ENCODE results near the gene TOGARAM1.

TOGARAM1 gene, protein sequence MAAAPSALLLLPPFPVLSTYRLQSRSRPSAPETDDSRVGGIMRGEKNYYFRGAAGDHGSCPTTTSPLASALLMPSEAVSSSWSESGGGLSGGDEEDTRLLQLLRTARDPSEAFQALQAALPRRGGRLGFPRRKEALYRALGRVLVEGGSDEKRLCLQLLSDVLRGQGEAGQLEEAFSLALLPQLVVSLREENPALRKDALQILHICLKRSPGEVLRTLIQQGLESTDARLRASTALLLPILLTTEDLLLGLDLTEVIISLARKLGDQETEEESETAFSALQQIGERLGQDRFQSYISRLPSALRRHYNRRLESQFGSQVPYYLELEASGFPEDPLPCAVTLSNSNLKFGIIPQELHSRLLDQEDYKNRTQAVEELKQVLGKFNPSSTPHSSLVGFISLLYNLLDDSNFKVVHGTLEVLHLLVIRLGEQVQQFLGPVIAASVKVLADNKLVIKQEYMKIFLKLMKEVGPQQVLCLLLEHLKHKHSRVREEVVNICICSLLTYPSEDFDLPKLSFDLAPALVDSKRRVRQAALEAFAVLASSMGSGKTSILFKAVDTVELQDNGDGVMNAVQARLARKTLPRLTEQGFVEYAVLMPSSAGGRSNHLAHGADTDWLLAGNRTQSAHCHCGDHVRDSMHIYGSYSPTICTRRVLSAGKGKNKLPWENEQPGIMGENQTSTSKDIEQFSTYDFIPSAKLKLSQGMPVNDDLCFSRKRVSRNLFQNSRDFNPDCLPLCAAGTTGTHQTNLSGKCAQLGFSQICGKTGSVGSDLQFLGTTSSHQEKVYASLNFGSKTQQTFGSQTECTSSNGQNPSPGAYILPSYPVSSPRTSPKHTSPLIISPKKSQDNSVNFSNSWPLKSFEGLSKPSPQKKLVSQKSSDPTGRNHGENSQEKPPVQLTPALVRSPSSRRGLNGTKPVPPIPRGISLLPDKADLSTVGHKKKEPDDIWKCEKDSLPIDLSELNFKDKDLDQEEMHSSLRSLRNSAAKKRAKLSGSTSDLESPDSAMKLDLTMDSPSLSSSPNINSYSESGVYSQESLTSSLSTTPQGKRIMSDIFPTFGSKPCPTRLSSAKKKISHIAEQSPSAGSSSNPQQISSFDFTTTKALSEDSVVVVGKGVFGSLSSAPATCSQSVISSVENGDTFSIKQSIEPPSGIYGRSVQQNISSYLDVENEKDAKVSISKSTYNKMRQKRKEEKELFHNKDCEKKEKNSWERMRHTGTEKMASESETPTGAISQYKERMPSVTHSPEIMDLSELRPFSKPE (N-terminal part only)

DNA sequence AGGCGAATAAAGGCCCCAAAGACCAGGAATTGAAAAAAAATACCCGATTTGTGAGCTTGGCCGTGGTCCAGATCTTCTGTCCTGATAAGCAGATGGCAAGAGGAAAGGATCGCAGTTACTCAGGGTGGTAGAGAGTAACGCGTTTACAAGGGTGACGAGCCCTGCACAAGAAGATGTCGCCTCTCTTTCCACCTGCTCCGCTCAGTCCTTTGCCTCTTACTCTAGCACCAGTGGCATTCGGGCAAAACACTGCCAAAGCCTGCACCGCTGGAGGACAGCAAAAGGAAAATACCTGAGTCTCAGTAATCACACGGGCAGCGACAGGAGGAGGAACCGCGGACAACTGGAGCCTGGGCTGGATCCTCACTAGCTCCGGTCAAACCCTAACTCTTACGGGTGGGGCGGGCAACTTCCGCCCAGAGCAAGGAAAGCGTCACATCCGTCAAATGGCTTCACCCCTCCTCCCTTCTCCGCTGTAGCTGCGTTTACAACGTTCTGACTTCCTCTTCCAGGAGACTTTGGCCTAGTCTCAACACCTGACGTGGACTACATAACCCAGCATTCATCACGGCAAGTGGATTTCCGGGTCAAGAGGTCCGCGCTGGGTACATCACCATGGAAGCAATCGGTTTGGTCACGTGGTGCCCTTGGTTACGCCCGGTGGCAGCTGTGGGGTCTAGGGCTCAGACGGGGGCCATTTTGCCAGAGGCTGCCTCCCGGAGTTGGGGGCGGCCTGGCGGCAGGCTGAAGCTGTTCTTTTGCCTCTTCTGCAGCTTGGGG is at the start of gene TOGARAM1, which contains the start of gene KLHL28:
TOGARAM1 (plus strand) TSS at position 637 of the 780 bp plus-strand sequence. CDS start 232 bp downstream, outside the sequence.
KLHL28 (minus strand) TSS at position 394 of the 780 bp plus-strand sequence. CDS start 16,019 bp downstream, outside the sequence.
- DNase-seq (ENCODE audit: low spot score): peak; percentile 93

DNA sequence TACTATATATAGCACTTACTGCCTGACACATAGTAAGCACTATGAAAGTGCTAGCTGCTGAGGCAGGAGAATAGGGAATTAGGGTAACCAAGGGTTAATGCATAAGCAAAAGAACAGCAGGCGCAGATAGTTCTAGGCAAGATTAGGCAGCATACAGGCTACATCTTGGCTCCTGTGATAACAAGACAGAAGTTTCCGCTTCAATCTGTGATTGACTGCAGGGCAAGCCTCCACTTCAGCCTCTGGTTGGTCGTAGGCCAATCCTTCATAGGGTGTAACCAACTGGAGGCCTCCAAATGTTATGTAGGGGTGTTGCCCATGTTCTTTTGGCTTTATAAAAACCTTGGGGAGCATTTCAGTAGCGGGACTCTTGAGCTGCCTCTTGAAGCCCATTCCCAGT is 47.1 kb upstream of the TOGARAM1 start:
- peak; percentile 36 for DNase-seq (ENCODE audit: low spot score)

DNA sequence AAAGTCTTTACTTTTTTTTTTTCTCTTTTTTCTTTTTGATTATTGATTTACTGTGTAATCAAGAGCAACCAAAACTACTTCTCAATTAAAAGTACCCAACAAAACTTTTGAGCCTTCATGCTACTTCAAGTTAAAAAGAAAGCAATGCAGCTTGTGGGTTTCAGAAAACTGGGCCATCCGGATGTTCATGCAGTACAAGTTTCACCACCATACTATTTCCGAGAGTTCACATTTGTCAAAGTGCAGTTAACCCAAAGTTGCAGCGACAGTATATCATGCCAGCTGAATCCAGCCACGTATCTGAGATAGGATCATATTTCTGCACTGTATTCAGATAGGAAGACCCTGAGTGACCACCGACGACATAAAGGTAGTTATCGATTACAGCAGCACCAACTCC is 33.2 kb upstream of the TOGARAM1 start:
- no peak for DNase-seq (ENCODE audit: low spot score)

DNA sequence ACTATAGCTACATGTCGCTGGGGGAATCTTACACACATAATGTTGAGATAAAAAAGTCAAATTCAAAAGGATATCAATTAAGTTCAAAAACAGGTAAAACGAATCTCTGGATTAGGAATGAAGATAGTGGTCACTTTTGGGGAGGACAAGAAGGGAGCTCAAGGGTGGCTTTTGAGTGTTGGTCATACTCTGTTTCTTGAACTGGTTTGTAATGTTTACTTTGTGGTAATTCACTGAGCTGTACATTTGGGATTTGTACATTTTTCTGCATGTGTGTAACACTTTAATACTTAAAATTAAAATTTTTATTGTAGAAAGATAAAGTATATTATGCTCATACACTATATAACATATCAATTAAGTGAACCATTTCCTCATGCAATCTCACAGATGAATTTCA is 26.8 kb upstream of the TOGARAM1 start:
- no peak for DNase-seq (ENCODE audit: low spot score)

DNA sequence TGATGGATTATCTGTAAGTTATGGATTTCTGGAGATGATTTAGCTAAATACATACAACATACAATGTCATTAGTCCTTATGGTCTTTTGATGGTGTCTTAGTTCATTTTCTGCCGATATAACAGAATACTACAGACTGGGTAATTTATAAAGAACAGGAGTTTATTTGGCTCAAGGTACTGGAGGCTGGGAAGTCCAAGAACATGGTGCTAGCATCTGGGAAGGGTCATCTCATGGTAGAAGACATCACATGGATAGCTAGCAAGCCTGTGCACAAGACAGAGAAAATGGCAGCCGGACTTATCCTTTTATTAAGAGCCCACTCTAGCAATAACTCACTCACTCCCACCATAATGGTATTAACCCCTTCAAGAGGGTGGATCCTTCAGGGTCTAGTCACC is 24.4 kb upstream of the TOGARAM1 start:
- no peak for DNase-seq (ENCODE audit: low spot score)

DNA sequence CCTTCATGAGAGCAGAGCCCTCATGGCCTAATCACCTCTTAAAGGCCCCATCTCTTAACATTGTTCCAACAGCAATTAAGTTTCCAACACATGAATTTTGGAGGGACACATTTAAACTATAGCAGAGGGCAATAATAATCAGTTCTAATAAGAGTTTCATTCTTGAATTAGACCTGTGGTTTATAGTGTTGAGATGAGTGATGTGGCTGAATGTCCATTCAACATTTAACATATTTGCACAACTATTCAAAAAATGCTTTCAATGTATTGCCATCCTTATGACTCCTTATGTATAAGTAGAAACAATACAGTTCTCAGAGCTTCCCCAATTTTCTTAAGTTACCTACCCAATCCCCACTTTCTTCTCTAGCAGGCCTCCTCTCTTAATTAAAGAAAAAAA is 21.8 kb upstream of the TOGARAM1 start:
- no peak for DNase-seq (ENCODE audit: low spot score)

DNA sequence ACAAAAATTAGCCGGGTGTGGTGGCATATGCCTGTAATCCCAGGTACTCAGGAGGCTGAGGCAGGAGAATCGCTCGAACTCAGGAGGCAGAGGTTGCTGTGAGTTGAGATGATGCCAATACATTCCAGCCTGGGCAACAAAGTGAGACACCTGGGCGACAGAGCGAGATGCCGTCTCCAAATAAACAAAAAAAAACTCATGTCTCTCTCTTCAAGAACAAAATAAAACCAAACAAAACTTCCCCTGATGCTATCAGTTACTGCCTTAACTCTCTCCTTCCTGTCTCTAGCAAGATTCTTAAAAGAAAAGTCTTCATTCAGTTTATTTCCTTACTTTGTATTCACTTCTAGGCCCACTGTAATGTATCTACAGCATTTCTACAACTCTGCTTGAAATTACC is 21.0 kb upstream of the TOGARAM1 start:
- no peak for DNase-seq (ENCODE audit: low spot score)

DNA sequence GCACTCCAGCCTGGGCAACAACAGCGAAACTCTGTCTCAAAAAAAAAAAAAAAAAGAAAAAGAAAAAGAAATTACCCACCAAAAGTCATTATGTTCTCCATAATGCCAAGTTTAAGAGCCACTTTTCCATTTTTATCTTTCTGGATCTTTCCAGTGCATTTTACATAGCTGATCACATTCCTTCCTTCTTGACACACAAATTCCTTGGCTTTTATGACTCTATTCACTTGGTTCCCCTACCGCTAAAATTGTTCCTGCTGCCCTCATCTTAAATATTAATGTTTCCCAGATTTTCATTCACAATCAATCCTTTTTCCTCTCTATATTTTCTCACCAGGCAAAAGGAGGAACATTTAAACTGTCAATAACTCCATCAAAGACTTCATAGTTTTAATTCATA is 20.4 kb upstream of the TOGARAM1 start:
- DNase-seq (ENCODE audit: low spot score): no peak

DNA sequence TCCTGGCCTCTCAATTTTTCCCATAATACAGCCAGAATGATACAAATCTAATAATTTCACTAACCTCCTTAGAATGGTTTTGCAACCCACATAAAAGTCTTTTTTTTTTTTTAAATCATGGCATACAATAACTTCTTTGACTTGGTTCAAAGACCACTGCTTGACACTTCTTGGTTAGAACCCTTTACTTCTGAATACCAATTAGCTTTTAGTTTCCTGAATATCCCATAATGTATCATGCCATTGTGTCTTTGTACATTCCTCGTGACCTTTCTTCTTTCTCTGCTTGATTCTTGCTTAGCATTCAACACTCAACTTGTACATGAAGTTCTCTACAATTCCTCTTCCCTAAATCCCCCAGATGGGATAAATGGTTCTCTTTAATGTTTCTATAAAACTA is 19.6 kb upstream of the TOGARAM1 start:
- no peak for DNase-seq (ENCODE audit: low spot score)

DNA sequence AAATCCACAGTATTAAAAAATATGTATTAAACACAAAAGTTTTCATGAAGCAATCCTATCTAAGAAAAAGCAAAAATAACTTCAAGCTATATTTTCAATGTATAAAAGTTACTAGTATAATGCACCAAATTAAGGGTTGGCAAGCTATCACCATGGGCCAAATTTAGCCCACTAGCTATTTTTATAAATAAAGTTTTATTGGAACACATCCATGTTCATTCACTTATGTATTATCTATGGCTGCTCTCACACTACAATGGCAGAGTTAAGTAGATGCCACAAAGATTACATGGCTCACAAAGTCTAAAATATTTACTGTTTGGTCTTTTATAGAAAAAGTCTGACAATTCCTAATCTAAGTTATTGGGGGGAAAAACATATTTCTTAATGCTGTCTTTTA is 17.9 kb upstream of the TOGARAM1 start:
- DNase-seq (ENCODE audit: low spot score): no peak

DNA sequence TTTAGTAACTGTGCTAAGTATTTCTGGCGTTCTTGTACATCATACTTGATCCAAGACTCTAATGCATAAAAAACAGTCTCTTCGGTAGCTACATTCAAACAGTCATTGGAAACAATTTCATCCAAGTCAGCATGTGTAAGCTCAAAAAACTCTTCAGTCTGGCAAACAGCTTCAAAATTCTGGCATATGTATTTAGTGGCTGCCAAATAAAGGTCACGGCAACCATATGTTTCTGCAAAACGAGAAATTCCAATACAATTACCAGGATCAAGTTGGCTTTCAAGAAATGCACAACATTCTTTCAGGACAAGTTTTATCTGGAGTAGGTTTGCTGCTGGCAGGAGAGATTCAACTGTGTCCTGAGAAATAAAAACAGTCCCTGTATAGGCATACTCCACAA is 16.7 kb upstream of the TOGARAM1 start:
- DNase-seq (ENCODE audit: low spot score): no peak

DNA sequence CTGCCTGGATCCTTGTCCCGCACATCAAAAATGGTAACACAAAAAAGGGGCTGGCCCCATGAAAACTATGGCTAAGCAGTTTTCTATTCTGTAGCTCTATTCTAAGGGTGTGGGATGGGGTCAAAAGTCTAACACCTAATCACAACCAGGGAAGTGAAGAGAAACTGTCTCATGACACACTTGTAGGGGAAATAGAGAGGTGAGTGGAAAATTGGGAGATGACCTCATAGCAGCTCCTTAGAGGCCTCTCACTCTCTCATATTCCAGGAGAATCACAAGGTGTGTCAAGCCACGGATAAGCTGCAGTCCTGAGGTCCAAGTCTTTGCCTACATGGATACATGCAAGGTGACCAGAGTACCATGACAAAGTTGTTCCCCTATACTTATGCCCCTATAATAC is 10.9 kb upstream of the TOGARAM1 start:
- DNase-seq (ENCODE audit: low spot score): no peak

DNA sequence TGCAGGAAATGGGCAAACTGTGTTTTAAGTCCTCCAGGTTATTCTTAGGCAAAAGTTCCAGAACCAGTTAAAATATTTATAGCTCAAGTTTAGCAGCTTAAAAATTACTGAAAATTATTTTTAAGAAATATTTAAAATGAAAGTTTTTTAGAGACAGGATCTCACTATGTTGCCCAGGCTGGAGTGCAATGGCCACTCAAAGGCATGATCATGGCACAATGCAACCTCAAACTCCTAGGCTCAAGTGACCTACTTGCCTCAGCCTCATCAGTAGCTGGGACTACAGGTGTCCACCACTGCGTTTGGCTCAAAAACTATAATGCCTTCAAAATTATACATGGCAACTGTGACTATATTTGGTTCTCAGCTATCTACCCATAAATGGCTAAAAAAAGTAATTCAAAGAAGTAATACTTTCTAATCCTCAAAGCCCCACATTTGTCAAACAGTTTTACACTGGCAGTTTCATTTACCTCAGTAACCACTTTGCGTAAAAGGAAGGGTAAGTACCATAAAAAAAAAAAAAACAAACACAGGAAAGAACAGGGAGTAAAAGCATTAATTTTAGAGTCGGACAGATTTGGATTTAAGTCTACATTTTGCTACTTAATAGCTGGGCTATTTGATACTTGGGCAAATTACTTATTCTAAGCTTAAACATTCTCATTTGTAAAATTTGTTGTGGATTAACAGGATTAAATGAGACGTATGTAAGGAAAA is 9.4 kb upstream of the TOGARAM1 start:
- no peak for DNase-seq (ENCODE audit: low spot score)

DNA sequence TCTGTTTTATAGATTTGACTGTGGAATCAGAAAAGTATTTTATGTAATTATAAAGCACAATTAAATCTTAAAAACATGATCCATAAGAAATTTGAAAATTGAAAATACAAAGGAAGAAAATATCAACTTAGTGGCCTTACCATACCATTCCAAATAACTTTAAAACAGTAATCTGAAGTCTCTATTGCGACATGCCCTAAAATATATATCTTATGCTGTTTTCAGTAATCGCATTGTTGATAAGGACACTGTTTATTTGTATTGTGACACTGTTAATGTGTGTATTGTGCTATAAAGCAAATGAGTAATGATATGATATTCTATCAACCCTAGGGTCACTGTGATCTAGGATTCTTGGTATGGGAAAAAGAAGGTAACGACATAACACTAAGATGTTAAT is 7.2 kb upstream of the TOGARAM1 start:
- DNase-seq (ENCODE audit: low spot score): no peak

DNA sequence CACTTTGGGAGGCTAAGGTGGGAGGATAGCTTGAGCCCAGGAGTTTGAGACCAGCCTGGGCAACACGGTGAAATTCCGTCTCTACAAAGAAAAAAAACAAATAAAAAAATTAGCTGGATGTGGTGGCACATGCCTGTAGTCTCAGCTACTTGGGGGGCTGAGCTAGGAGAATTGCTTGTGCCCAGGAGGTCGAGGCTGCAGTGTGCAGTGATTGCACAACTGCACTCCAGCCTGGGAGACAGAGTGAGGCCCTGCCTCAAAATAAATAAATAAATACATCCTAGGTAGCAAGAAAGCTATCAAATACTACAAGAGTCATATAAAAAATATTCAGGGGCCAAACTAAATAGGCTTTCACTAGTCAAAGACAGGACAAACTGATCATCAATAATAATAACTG is 6.5 kb upstream of the TOGARAM1 start:
- no peak for DNase-seq (ENCODE audit: low spot score)

DNA sequence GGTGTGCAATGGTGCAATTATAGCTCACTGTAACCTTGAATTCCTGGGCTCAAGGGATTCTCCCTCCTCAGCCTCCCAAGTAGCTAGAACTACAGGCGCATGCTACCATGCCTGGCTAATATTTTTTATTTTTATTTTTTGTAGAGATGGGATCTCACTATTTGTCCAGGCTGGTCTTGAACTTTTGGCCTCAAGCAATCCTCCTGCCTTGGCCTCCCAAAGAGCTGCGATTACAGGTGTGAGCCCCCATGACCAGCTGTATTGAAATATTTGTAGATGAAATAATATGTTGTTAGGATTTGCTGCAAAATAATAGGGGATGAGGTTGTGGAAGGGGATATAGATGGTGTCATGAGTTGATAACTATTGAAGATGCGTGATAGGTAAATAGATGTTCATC is 5.1 kb upstream of the TOGARAM1 start:
- no peak for DNase-seq (ENCODE audit: low spot score)

DNA sequence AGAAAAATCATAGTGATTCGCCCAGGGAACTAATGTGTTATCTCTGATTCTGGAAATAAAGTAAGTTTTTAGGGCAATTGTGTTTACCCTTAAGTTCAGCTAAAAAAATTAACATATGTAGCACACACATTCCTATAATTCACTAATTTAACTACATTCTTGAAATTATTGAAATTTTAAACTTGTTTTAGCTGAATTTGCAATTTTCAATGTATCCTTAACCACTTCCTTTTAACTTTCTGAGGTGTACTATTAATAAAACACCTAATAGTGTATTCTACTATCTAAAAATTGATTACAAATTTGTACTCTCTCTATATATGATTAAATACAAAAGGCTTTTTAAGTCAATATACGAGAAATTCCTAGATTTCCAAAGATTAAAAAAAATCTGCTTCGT is 2.5 kb upstream of the TOGARAM1 start:
- no peak for DNase-seq (ENCODE audit: low spot score)

DNA sequence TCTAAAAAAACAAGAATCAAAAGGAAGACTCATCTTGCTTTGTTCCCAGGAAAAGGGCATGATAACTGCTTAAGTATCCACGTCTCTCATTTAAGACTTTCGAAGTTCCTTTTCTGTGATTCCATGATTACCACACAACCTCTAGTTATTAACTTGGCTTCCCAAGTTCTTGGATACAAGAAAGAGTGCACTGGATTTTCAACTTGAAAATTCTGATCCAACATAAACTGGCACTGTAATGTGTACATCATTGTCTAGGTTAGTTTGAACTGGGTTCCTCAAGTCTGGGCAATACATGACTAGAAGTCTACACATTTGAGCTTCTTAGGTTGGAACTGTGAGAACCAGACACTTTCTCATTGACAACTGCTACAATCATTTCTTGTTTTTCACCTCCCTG is 1.8 kb upstream of the TOGARAM1 start:
- no peak for DNase-seq (ENCODE audit: low spot score)

DNA sequence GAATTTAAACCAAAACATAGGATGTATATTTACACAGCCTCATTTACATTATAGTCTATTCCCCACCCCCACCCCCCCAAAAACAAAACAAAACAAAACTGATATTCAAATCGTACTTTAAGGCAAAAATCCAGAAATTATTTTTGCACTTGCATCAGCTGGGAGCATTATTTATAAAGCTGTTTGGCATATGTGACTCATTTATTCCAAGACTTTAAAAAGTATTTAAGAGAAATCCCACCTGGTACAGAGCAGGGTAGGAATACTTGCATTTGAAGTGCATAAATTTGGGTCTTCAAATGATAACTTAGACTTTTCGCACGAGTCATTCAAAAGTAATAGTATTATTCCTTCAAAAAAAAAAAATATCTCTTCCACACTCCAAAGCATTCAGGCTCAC is 1.3 kb upstream of the TOGARAM1 start:
- DNase-seq (ENCODE audit: low spot score): no peak

DNA sequence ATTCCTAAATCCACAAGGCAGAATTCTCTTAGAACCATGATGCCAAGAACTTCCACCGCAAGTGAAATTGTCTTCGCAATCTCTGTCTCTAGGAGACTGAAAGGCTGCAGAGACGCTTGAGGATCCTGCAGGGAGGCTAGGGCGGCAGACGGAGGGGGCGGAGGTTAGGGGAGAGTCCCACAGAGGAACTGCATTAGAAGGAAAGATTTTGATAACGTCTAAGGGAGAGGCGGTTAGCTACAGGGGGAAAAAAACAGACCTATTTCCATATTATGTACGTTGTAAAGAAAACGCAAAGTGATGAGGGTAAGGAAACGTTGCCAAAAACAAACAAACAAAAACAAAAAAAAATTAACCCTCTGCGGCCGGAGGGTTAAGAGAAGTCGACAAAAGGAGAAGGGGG is 838 bp upstream of the TOGARAM1 start:
- peak; percentile 72 for DNase-seq (ENCODE audit: low spot score)

Measured in D341Med (cell line).